GM18907 (cell line): Measurements from ENCODE around the gene CPSF4L.
"Not testable (repeated sequence)": the region's sequence is repeated elsewhere in the genome, so short reads cannot be mapped to it uniquely, and the experiment has no call there.

Experiments used
- ATAC-seq: cut with Tn5 transposase; IDR thresholded peaks from one replicate; pipeline ENCODE4 v1.9.1; 2021; ENCODE audit warnings: mild to moderate bottlenecking, moderate library complexity; ENCODE audit not compliant: unreplicated experiment

CPSF4L gene

GRCh38 chr17:73269791-73270190, 8.1 kb upstream of the CPSF4L start:
- no peak for ATAC-seq

DNA sequence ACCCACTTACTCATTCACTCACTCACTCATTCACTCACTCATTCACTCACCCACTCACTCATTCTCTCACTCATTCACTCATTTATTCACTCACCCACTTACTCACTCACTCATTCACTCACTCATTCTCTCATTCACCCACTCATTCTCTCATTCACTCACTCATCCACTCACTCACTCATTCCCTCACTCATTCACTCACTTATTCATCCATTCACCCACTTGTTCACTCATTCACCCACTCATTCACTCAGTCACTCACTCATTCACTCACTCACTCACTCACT, 7.6 kb upstream of the CPSF4L start:
- no peak for ATAC-seq

- ATAC-seq = no peak
Measured at GRCh38 chr17:73268582-73269328, 7.1 kb upstream of the CPSF4L start.

DNA sequence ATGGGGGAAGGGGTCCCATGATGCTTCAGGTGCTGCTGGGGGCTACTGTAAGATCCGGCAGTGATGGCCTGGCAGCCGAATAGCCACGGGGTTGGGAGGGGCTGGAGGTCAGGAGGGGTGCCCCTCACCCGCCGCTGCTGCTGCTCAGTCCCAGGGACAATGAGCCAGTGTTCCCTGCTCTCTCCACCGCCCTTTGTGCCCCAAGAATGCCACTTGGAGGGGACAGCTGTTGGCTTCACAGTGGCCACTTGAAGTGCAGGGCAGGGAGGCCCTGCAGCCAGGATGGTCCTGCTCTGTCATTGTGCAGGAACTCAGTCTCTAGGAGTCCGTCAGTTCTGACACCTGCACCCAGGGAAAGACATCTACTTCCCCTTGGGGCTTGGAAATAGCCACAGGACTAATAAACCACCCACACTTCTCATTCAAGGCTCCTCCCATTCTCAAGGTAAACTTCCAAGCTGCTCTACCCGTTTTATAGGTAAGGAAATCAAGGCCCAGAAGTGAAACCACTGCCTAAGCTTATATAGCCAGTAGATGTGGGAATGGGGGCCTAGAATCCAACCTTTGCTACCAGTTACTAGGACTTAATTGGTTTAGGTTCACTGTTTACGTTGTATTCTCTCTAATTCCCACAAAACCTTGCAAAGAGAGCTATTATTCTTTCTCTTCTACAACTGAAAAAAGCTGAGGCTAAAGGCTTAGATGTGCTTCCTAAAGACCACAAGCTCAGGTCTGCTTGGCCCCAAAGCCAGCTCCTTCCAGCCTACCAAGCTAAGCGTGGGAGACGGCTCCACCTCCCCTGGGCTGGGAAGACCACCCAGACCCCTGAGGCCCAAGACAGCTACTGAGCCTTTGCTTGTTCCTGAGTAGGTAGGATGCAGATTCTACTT, 6.2 kb upstream of the CPSF4L start:
- ATAC-seq = no peak

- ATAC-seq = no peak
Measured at GRCh38 chr17:73266796-73267195, 5.1 kb upstream of the CPSF4L start.

- no peak for ATAC-seq
Measured at GRCh38 chr17:73265646-73266640, 4.3 kb upstream of the CPSF4L start.

DNA sequence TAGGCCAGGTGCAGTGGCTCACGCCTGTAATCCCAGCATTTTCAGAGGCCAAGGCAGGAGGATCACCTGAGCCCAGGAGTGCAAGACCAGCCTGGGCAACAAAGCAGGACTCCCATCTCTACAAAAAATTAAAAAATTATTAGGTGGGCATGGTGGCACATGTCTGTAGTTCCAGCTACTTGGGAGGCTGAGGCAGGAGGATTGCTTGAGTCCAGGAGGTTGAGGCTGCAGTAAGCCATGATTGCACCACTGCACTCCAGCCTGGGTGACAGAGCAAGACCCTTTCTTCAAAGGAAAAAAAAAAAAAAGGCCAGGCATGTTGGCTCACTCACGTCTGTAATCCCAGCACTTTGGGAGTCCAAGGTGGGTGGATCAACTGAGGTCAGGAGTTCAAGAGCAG, 2.8 kb upstream of the CPSF4L start:
- not testable (repeated sequence) for ATAC-seq

GRCh38 chr17:73262676-73263642, 1.3 kb upstream of the CPSF4L start:
- ATAC-seq = no peak

- no peak for ATAC-seq
Measured at GRCh38 chr17:73261952-73262675, 434 bp upstream of the CPSF4L start.

DNA sequence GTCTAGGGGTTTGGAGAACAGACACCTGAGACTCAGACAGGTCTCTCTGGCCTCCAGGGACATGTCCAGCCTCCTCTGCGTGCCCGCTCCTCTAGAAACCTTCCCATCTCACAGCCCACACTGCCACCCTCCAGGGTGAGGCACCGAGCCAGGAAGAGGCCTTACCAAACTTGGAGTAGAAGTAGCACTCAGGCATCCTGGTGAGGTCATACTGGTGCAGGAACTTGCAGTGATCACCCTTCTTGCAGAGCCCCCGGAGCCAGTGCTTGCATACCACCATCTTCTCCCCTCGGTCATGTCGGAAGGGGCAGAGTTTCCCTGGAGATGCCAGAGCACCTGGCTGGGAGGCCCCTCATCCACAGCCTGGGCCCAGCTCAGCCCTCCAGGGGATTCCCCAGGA, 4.2 kb downstream of the CPSF4L start:
- ATAC-seq = no peak

- no peak for ATAC-seq
Measured at GRCh38 chr17:73256220-73256619, 5.5 kb downstream of the CPSF4L start.

GRCh38 chr17:73255671-73256181, 6.0 kb downstream of the CPSF4L start:
- ATAC-seq = no peak

DNA sequence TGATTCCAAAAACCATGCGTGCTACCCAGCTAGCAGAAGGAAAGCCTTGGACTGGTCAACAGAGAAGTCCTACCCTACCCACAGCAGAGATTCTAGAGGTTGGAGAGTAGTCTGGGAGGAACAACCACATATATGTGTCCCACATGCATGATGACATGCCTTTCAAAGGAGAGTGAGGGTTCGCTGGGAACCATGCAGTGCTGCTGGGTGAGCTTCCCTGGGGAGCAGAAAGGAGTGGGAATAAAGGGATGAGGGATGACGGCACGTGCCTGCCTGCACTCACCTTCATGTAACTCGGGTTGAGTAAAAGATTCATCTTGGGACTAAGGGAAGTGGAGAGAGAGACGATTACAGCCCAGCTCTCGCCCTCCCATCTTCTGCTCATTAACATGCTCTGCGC, 9.8 kb downstream of the CPSF4L start:
- no peak for ATAC-seq

DNA sequence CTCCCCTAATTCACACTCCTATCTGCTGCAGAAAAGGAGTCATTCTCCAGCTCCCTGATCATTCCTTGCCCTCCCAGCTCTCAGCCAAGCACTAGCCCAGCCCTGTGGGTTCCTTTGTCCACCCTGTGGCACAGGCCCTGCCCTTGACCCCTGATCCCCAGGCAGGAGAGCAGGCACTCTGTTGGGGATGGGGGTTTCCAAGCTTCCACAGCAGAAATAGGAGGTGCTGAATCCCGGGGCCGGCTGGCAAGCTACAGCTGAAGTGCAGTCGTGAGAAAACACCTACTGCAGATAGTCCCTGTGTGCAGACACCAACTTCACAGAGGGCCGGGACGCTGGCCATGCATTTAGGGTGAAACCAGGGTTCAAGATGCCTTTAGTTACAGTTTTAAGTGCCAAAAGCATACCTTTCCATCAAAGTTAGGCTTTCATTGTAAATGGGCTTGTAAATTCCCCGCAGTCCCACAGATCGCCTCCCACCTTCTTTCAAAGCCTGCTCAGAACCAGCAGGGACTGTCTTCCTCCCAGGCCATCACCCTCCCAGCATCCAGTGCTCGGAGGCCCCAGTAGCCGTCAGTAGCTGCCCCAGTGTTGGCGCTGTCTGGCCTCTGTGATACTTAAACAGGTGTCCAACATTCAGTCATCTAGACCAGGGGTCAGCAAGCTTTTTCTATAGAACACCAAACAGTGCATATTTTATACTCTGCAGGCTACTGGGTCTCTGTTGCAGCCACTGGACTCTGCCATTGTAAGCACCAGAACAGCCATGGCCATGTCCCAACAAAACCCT, 10.6 kb downstream of the CPSF4L start:
- no peak for ATAC-seq

DNA sequence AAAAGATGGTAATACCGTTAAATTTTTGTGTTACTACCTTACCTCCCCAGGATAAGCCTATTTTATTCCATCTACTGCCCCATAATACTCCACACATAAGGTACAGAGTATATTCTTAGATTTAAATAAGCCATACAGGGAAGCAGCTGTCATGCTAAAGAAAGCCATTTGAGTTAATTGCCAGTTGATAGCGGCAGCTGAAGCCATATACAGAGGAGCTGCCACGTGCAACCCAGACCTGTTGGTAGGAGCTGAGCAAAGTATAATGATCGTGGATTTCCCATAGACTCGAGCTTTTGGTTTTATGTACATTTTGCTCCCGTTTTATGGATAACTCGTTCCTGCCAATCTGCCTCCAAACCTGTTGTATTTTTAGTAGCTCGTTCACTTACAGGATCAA, 12.0 kb downstream of the CPSF4L start:
- ATAC-seq = no peak

DNA sequence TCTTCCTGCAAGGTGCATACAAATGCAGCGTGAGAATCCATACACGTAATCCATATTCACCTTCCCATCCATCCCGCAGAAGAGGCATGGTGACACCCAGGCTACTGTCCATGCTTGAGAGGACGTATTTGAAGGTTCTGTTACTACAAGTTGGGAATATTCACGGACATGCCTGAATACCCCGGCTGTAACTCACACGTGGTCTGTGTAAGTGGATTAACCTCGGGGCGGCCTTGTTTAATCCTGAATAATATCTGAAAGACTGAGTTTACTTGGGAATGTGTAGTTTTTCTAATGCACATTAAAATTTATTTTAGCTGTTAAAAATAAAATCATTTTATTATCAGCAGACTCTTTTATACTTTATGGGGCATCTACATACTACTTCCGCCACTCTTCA, 13.1 kb downstream of the CPSF4L start:
- no peak for ATAC-seq

- ATAC-seq = no peak
Measured at GRCh38 chr17:73247726-73248125, 14.0 kb downstream of the CPSF4L start.

DNA sequence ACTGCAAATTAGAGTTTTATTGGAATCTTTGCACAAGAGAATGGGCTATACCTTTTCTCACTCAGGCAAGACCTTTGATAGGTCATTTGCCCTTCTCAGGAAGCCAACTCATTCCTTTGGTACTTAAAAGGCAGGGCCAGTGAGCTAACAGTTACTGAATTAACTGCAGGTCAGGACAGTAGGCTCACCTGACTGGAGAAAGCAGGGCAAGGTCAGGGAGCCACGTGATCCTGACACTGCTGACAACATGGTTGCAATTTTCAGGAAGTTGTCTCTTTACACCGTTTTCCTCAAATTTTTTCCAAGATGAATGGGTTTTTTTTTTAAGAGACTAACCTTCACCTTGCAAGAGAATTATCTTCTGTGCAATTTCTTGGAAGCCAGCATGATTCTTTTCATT, 21.1 kb downstream of the CPSF4L start:
- no peak for ATAC-seq
